HG03442 (cell line): ENCODE data around the gene RRP9.

Experiments
- ATAC-seq: cut with Tn5 transposase; IDR thresholded peaks from one replicate; pipeline ENCODE4 v1.9.1; 2021; ENCODE audit warnings: mild to moderate bottlenecking, moderate library complexity; ENCODE audit not compliant: unreplicated experiment

RRP9 gene

DNA sequence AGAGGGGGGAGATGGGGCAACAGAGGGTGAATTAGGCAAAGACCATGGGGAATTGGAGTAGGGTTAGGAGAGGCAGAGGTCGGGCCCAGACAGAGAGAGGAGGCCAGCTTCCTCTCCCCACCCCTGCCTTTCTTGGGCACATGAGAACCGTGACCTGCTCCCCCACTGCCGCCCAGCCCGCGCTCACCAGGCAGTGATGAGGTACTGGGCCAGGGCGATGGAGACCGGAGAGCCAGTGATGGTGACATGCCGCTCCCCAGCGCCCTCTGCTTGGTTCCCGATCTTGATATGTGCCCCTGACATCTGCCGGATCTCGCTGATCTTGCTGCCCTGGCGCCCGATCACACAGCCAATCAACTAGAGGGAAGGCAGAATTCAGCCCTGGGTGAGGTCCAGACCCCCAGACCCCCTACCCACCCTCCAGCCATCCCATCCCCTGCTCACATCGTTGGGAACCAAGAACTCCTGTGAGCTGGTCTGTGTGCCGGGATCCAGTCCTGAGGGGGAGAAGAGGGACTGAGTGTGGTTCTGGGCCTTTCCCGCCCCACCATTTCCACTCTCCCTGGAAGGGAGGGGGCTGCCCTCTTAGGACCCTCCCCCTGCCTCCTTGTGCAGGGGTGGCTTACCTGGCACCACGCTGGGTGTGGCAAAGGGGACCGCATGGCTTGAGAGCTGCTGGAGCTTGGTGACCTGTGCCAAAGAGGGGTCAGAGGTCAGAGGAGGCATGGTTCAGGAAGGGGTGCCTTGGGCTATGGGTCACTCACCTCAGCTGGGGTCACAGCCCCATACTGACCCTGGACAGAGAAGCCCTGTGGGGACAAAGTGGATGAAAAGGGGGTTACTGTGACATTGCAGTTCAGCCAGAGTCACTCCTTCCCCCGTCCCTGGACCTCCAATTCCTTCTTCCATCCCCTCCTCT, 17.2 kb upstream of the RRP9 start:
- no peak for ATAC-seq

- no peak for ATAC-seq
Measured at GRCh38 chr3:51957520-51958205, 16.0 kb upstream of the RRP9 start.

DNA sequence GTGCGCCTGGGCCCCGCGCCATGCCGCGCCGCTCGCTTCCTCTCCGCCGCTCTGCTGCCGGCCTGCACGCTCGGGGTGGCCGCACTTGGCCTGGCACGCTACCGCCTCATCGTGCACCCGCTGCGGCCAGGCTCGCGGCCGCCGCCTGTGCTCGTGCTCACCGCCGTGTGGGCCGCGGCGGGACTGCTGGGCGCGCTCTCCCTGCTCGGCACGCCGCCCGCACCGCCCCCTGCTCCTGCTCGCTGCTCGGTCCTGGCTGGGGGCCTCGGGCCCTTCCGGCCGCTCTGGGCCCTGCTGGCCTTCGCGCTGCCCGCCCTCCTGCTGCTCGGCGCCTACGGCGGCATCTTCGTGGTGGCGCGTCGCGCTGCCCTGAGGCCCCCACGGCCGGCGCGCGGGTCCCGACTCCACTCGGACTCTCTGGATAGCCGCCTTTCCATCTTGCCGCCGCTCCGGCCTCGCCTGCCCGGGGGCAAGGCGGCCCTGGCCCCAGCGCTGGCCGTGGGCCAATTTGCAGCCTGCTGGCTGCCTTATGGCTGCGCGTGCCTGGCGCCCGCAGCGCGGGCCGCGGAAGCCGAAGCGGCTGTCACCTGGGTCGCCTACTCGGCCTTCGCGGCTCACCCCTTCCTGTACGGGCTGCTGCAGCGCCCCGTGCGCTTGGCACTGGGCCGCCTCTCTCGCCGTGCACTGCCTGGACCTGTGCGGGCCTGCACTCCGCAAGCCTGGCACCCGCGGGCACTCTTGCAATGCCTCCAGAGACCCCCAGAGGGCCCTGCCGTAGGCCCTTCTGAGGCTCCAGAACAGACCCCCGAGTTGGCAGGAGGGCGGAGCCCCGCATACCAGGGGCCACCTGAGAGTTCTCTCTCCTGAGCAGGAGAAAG, 14.4 kb upstream of the RRP9 start:
- no peak for ATAC-seq

GRCh38 chr3:51955175-51955892, 13.6 kb upstream of the RRP9 start, which contains the start of gene GPR62:
TSS of gene GPR62 (plus strand) at chr3:51955381. CDS start at chr3:51955653, 272 bp downstream.
- ATAC-seq: no peak

DNA sequence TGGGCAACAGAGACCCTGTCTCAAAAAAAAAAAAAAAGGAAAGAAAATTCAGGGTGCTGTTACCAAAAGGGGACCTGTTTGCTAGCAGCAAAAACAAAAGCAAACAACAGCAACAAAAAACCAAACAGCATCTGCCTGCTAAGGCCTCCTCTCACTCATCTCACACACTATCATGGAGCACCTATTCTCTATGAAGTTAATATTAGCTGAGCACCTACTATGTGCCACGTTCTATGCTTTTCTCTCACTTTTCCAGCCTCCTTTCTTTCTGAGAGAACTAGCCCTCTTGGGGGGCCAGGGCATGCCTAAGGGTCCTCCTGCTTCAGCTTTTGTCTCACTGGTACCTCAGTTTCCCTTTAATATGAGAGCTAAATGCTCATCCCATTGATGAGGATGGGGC, 13.0 kb upstream of the RRP9 start:
- no peak for ATAC-seq

DNA sequence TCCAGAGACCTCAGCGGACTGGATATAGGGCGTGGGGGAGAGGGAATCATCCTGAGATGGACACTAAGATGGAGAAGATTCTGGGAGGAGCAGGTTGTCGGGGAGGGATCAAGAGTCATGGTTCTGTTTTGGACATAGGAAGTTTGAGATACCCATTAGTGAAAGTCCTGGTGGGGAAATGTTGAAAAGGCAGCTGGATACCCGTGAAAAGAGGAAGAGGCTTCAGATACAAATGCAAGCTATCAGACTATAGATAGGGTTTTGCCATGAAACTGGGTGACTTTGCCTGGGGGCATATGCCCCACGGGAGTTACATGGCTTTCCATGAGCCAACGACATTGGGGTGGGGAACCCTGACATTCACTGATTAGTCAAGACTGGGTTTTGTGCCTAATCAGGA, 12.4 kb upstream of the RRP9 start:
- ATAC-seq: no peak

DNA sequence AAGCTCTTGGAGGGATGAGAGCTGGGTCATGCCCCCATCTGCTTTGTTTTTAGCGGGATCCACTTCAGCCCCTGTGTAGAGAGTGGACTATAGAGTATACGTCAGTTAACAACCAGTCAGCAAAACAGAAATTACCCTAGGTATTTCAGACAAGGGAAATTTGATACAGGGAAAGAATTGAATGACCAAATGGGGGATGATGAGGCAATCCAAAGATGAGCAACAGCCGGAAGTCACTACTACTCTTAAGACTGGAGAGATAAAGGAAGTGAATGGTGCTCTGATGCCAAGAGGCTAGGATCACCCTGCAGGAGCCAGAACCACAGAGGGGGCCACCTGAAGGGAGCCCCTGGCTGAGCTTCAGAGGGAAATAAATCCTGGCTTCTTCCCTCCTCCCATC, 11.7 kb upstream of the RRP9 start:
- ATAC-seq: no peak

GRCh38 chr3:51950899-51951298, 9.2 kb upstream of the RRP9 start:
- no peak for ATAC-seq

GRCh38 chr3:51949121-51949520, 7.4 kb upstream of the RRP9 start:
- ATAC-seq: no peak

- ATAC-seq: no peak
Measured at GRCh38 chr3:51948016-51948580, 6.4 kb upstream of the RRP9 start.

DNA sequence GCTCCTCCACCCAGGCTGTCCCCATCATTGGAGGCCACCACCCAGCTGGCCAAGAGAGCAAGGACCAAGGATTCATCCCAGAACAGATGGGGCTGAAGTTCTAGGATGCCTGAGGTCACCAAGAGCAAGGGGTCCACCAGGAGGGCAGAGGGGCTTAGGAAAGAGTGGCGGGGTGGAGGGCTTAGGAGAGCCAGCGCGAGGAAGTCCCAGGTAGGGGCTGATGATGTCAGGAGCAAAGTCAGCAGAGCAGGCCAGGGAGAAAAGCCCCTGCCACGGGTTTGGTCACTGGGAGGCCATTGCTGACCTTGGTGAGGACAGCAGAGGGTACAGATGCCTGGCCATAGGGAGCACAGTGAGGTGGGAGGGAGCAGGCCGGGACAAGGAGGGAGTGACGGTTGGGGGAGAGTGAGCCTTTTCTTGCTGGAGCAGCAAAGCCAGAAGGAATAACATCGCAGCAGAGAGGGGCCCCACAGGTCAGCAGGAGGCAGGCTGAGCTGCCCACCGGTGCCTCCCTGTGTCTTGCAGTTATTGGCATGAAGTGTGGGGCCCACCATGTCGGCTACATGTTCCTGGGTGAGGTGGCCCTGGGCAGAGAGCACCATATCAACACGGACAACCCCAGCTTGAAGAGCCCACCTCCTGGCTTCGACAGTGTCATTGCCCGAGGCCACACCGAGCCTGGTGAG, 5.7 kb upstream of the RRP9 start:
- ATAC-seq: no peak

DNA sequence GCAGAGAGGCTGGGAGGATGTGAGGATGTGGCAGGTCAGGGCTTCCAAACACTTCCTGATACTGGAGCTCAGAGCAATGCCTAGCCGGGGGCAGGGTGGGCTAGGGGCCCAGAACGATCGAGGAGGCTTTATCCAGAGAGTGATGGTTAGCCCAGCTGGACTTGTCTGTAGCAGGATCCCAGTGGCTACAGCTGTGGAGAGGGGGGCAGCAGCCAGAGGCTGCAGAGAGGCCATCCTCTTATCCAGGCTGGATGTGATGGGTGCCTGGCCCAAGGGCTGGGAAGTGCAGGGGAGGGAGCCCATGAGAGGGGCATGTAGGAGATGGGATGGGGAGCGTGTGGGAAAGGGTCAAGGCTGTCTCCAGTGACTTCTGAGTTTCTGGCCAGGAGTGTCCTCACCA, 5.1 kb upstream of the RRP9 start:
- ATAC-seq: no peak

- ATAC-seq: no peak
Measured at GRCh38 chr3:51945926-51946705, 4.4 kb upstream of the RRP9 start.

DNA sequence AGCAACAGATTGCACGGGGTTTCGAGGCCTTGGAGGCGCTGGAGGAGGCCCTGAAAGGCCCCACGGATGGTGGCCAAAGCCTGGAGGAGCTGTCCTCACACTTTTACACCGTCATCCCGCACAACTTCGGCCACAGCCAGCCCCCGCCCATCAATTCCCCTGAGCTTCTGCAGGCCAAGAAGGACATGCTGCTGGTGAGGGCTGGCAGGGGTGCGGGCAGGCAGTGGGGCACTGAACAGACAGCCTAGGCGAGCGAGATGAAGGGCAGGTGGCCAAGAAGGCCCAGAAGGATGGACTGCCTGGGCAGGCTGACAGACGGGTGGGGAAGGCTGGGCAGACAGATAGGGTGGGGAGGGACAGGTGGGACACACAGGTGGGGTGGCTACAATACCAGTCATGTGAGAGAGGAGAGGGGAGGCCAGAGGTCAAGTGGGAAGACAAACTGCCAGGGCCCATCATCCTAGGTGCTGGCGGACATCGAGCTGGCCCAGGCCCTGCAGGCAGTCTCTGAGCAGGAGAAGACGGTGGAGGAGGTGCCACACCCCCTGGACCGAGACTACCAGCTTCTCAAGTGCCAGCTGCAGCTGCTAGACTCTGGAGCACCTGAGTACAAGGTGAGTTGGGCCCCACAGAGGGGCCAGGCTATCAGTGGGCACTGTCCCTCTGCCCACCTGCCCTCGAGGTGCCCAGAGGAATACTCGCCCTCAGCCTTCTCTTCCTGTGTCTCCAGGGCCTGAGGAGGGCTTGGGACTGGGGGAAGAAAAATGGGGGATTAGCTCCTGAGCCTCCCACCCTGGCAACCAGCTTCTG, 3.5 kb upstream of the RRP9 start:
- ATAC-seq: no peak

DNA sequence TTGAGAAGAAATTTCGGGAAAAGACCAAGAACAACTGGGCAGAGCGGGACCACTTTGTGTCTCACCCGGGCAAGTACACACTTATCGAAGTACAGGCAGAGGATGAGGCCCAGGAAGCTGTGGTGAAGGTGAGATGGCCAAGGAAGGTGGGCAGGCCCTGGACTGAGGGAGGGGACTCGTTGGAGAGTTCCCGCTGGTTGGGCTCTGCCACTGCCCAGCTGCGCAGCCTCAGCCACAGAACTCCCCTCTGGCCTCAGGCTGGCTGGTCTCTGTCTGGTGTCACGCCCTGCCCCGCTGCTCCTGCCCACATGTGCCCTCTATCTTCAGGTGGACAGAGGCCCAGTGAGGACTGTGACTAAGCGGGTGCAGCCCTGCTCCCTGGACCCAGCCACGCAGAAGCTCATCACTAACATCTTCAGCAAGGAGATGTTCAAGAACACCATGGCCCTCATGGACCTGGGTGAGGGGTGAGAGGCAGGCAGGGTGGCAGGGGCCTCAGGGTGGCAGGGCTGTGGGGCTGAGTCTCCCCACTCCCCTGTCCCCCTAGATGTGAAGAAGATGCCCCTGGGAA, 2.8 kb upstream of the RRP9 start:
- no peak for ATAC-seq

DNA sequence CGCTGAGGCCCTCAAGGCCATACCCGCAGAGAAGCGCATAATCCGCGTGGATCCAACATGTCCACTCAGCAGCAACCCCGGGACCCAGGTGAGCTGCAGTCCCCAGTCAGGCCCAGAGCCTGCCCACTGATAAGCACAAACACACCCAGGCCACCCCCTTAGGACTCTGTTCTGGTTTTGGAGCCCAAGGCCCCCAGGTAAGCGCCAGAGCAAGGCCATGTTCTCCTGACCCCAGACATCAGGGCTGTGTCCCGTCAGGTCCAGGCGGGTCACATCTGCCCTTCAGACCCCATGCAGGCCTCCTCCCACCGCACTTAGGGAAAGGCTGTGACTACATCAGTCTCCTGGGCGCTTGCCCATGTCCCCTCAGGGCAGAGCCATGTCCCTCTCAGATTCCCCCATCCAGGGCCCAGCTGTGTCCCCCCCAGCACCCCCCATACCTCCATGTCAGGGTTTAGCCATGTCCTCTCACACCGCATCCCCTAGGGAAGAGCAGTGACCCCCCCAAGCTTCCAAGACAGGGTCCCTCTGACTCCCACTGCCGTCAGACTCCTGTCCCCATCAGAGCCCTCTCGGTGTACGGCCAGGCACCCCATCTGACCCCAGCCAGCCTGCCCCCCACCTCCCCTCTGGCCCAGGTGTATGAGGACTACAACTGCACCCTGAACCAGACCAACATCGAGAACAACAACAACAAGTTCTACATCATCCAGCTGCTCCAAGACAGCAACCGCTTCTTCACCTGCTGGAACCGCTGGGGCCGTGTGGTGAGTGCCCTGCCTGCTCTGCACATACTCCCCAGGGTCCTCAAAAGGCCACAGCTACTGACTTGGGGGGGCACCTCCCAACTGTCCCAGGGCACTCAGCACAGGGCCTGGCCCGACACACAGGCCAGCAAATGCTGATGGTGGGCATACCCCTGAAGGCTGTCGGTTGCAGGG, 2.0 kb upstream of the RRP9 start:
- ATAC-seq: no peak
